ENCODE measurements around the gene CFAP58.

CFAP58 gene

GRCh38 chr10:104483582-104483981 is 129.9 kb downstream of the CFAP58 start:
- no peak for DNase-seq (ENCODE audit: low read depth)

- no peak for DNase-seq (ENCODE audit: low read depth)
Measured at GRCh38 chr10:104485632-104486031, 132.0 kb downstream of the CFAP58 start.

GRCh38 chr10:104486803-104487202 is 133.2 kb downstream of the CFAP58 start:
- no peak for DNase-seq (ENCODE audit: low read depth)

- DNase-seq (ENCODE audit: low read depth) = no peak
Measured at GRCh38 chr10:104487794-104488438, 134.3 kb downstream of the CFAP58 start.

- DNase-seq (ENCODE audit: low read depth) = no peak
Measured at GRCh38 chr10:104488439-104488832, 134.8 kb downstream of the CFAP58 start.

- no peak for DNase-seq (ENCODE audit: low read depth)
Measured at GRCh38 chr10:104492329-104492940, 138.8 kb downstream of the CFAP58 start.

- no peak for DNase-seq (ENCODE audit: low read depth)
Measured at GRCh38 chr10:104498347-104499081, 144.9 kb downstream of the CFAP58 start.

- DNase-seq (ENCODE audit: low read depth) = no peak
Measured at GRCh38 chr10:104501449-104501848, 147.8 kb downstream of the CFAP58 start.

GRCh38 chr10:104501864-104502579 is 148.4 kb downstream of the CFAP58 start:
- no peak for DNase-seq (ENCODE audit: low read depth)

GRCh38 chr10:104502907-104503306 is 149.3 kb downstream of the CFAP58 start:
- DNase-seq (ENCODE audit: low read depth) = no peak
